Measurements from ENCODE around the gene HTR4.

The HTR4 gene

DNA sequence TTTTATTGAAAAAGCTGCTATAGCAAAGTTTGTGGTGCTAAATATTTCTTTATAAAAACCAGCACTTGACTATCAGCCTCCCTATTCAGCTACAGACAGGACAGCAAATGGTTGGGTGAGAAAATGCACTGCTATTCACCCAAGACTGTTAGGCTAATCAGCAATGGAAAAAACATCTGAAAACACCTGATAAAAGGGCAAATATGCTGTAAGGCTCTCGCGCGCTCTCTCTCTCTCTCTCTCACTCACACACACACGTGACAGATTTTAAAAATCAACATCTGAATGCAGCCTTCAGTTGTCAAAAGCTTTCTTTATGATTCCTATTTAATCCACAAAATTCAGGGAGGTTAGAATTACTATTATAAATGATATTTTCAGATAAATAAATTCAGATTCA lies 80.2 kb downstream of the HTR4 start:
- Histone ChIP-seq H3K36me3 (replicated peaks; ENCODE audit: insufficient read depth, low read length) (no peaks in the 10 kb centered on the region), H3K9me3 (replicated peaks; ENCODE audit: insufficient read depth, low read length) (no peaks in the 10 kb centered on the region), H3K4me1 (ENCODE audit: low read length) (no peaks in the 10 kb centered on the region), H3K9me2 (replicated peaks; ENCODE audit: insufficient read depth, low read length) (no peaks in the 10 kb centered on the region), H4K20me1 (ENCODE audit: insufficient read depth, low read length) (no peaks in the 10 kb centered on the region), H3K27ac (ENCODE audit: low read length) (no peak overlapping the region), H3K79me2 (ENCODE audit: low read length) (no peaks in the 10 kb centered on the region), H3K4me3 (ENCODE audit: low read length) (no peak overlapping the region), H2AFZ (ENCODE audit: low read length) (no peak overlapping the region), H3F3A (ENCODE audit: insufficient read depth, low read length) (no peaks in the 10 kb centered on the region), H3K27me3 (replicated peaks; ENCODE audit: insufficient read depth, low read length) (no peaks in the 10 kb centered on the region), H3K4me2 (ENCODE audit: low read depth, low read length) (no peak overlapping the region), H3K9ac (ENCODE audit: low read length) (no peak overlapping the region)
- no peak for TF ChIP-seq CTCF (IDR thresholded peaks at IDR 0.05; ENCODE audit: low read length)
- TF ChIP-seq EZH2phosphoT487 (IDR thresholded peaks at IDR 0.05; ENCODE audit: low read length): no peak
- TF ChIP-seq EZH2 (optimal IDR thresholded peaks at IDR 0.05; ENCODE audit: low read depth, low read length): no peak
- no peak for DNase-seq

DNA sequence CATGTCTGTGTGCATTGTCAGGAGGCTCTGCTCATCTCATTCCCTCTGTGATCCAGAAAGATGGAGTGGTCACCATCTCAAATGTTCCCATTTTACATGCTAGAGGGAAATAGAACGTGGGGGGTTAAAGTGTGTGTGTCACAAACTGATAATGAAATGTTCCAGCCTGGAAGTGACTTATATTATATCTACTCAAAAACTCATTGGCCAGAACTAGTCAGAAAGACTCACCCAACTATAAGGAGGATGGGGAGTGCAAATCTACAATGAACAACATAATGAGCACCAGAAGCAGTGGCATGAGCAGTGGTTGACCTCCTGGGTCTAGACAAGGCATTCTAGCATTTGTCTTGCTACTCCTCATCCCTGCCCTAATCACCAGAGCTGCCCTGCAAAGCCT lies 81.0 kb downstream of the HTR4 start:
- Histone ChIP-seq H3K79me2 (ENCODE audit: low read length) (no peaks in the 10 kb centered on the region), H3K9ac (ENCODE audit: low read length) (no peak overlapping the region), H3K4me3 (ENCODE audit: low read length) (no peak overlapping the region), H3K36me3 (replicated peaks; ENCODE audit: insufficient read depth, low read length) (no peaks in the 10 kb centered on the region), H2AFZ (ENCODE audit: low read length) (no peak overlapping the region), H3K9me3 (replicated peaks; ENCODE audit: insufficient read depth, low read length) (no peaks in the 10 kb centered on the region), H3K4me2 (ENCODE audit: low read depth, low read length) (no peak overlapping the region), H3F3A (ENCODE audit: insufficient read depth, low read length) (no peaks in the 10 kb centered on the region), H4K20me1 (ENCODE audit: insufficient read depth, low read length) (no peaks in the 10 kb centered on the region), H3K27ac (ENCODE audit: low read length) (no peak overlapping the region), H3K4me1 (ENCODE audit: low read length) (no peaks in the 10 kb centered on the region), H3K27me3 (replicated peaks; ENCODE audit: insufficient read depth, low read length) (no peaks in the 10 kb centered on the region), H3K9me2 (replicated peaks; ENCODE audit: insufficient read depth, low read length) (no peaks in the 10 kb centered on the region)
- DNase-seq: no peak
- TF ChIP-seq EZH2 (optimal IDR thresholded peaks at IDR 0.05; ENCODE audit: low read depth, low read length) (no peak), EZH2phosphoT487 (IDR thresholded peaks at IDR 0.05; ENCODE audit: low read length) (no peak), CTCF (IDR thresholded peaks at IDR 0.05; ENCODE audit: low read length) (no peak)

DNA sequence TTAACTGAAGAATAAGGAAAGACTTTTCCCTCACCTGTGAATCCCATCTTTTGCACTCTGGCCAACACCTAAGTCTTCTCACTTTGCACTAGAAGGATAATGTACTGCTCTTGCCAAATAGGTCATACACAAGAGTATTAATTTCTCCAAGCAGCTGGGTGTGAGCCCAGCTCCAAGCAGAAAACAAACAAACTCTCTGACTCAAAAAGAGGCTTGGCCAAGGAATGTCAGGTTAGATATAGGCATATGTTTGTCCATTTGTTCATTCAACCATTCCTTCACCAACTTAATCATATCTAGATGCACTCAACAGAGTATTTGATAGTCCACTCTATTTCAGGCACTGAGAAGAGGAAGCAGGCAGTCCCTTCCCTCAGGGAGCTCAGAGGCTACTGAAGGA lies 84.4 kb downstream of the HTR4 start:
- DNase-seq: no peak
- H2AFZ ChIP-seq (ENCODE audit: low read length): no peak overlapping the region
- no peaks in the 10 kb centered on the region for H3K9me2 ChIP-seq (replicated peaks; ENCODE audit: insufficient read depth, low read length)
- H3K9me3 ChIP-seq (replicated peaks; ENCODE audit: insufficient read depth, low read length): no peaks in the 10 kb centered on the region
- no peak overlapping the region for H3K4me3 ChIP-seq (ENCODE audit: low read length)
- no peak overlapping the region for H3K9ac ChIP-seq (ENCODE audit: low read length)
- TF ChIP-seq CTCF (IDR thresholded peaks at IDR 0.05; ENCODE audit: low read length) (no peak), EZH2phosphoT487 (IDR thresholded peaks at IDR 0.05; ENCODE audit: low read length) (no peak), EZH2 (optimal IDR thresholded peaks at IDR 0.05; ENCODE audit: low read depth, low read length) (no peak)
- H3K36me3 ChIP-seq (replicated peaks; ENCODE audit: insufficient read depth, low read length): no peaks in the 10 kb centered on the region
- no peaks in the 10 kb centered on the region for H3K27me3 ChIP-seq (replicated peaks; ENCODE audit: insufficient read depth, low read length)
- H3K27ac ChIP-seq (ENCODE audit: low read length): no peak overlapping the region
- no peaks in the 10 kb centered on the region for H3K4me1 ChIP-seq (ENCODE audit: low read length)
- H3F3A ChIP-seq (ENCODE audit: insufficient read depth, low read length): no peaks in the 10 kb centered on the region
- no peaks in the 10 kb centered on the region for H3K79me2 ChIP-seq (ENCODE audit: low read length)
- no peaks in the 10 kb centered on the region; the same call in 1 of the 2 replicates for H4K20me1 ChIP-seq (ENCODE audit: insufficient read depth, low read length)
- H3K4me2 ChIP-seq (ENCODE audit: low read depth, low read length): no peak overlapping the region
